GM12878 (cell line): Measurements from ENCODE around the gene ZNF423. TPM values are rescaled to one million over a fixed set of nuclear protein-coding genes. Genes with fewer than 3 reads are reported as not detected.

ENCODE experiments used
- EP300 ChIP-seq, 2 experiments: fragments of 150-350 bp in 1 of 2; IDR thresholded peaks; 2 replicates each; pipeline ENCODE4 v1.6.1; 2011 to 2012; ENCODE audit warnings: low read depth in 2 of 2, low read length in 2 of 2, borderline replicate concordance in 1 of 2, improper control_type of control experiment in 1 of 2, inconsistent platforms in 1 of 2; ENCODE audit not compliant: control insufficient read depth in 1 of 2
- EZH2 ChIP-seq: IDR thresholded peaks from 2 replicates; pipeline ENCODE4 v1.6.1; 2012; ENCODE audit warnings: low read depth, mild to moderate bottlenecking, control low read depth, inconsistent platforms, low read length, borderline replicate concordance; ENCODE audit not compliant: control insufficient read depth
- RCOR1 ChIP-seq: conservative IDR thresholded peaks from 2 replicates; pipeline ENCODE4 v1.6.1; 2012; ENCODE audit warnings: low read depth, low read length, improper control_type of control experiment
- RUNX3 ChIP-seq: IDR thresholded peaks from 2 replicates; pipeline ENCODE4 v1.6.1; 2012; ENCODE audit warnings: low read length, inconsistent platforms
- TBL1XR1 ChIP-seq: IDR thresholded peaks from 2 replicates; pipeline ENCODE4 v1.6.1; 2012; ENCODE audit warnings: low read depth, low read length, improper control_type of control experiment
- ZNF24 ChIP-seq: fragments of 450-650 bp; IDR thresholded peaks from 2 replicates; pipeline ENCODE4 v1.6.1; 2017; ENCODE audit warnings: antibody characterized with exemption, mild to moderate bottlenecking
- polyA plus RNA-seq, 11 experiments: library from polyadenylated mRNA; depleted of rRNA in 4 of 11; unstranded in 6 of 11; stranded (reverse) in 5 of 11; fragments of >200 nt; fragmentation: Nextera tagmentation in 4 of 11; fragmentation: Illumina TruSeq in 1 of 11; extraction: Ambion mirVana in 4 of 11; extraction: Trizol in 1 of 11; gene quantifications; 1 replicate in 1 of 11; 2 replicates in 10 of 11; pipeline versions ENCODE4 v1.2.1 to v1.2.3, GENCODE V29; 2011 to 2016; ENCODE audit warnings: inconsistent platforms in 2 of 11, missing spikeins in 2 of 11, low read depth in 1 of 11
- total RNA-seq, 4 experiments: library from RNA; depleted of rRNA in 3 of 4; stranded (reverse); fragments of >200 nt in 3 of 4; fragmentation: Illumina TruSeq in 1 of 4; extraction: Trizol in 1 of 4; gene quantifications; 2 replicates each; pipeline versions ENCODE4 v1.2.1 to v1.2.3, GENCODE V29; 2013 to 2021
- TF ChIP-seq, protein P1 (sequence below): IDR thresholded peaks from 2 replicates; pipeline ENCODE4 v1.6.1; 2012; ENCODE audit warnings: improper control_type of control experiment, low read depth, low read length; ENCODE audit not compliant: insufficient replicate concordance
- TF ChIP-seq, protein P2 (sequence below): fragments of 450-650 bp; IDR thresholded peaks from 2 replicates; pipeline ENCODE4 v1.6.1; 2018; ENCODE audit warnings: mild to moderate bottlenecking, low read depth, moderate library complexity; ENCODE audit not compliant: partially characterized antibody
- TF ChIP-seq, protein P3 (sequence below): fragments of 450-650 bp; IDR thresholded peaks from 2 replicates; pipeline ENCODE4 v1.6.1; 2017; ENCODE audit warnings: antibody characterized with exemption, mild to moderate bottlenecking, moderate library complexity
- TF ChIP-seq, protein P4 (sequence below): IDR thresholded peaks from 2 replicates; pipeline ENCODE4 v1.6.1; 2011; ENCODE audit warnings: mild to moderate bottlenecking, low read depth, low read length, moderate library complexity; ENCODE audit not compliant: insufficient replicate concordance
- TF ChIP-seq, protein P5 (sequence below): fragments of 450-650 bp; formaldehyde crosslinking; IDR thresholded peaks from 2 replicates; pipeline ENCODE4 v1.5.0; 2022; ENCODE audit warnings: mild to moderate bottlenecking, missing genetic modification characterization

ZNF423 gene
- total and polyA plus RNA-seq, 10 of the 15 experiments (the other 5 are each of a cell fraction or from before 2014, with no cell fraction given) = 0.03 to 0.64 (median 0.10) TPM

DNA sequence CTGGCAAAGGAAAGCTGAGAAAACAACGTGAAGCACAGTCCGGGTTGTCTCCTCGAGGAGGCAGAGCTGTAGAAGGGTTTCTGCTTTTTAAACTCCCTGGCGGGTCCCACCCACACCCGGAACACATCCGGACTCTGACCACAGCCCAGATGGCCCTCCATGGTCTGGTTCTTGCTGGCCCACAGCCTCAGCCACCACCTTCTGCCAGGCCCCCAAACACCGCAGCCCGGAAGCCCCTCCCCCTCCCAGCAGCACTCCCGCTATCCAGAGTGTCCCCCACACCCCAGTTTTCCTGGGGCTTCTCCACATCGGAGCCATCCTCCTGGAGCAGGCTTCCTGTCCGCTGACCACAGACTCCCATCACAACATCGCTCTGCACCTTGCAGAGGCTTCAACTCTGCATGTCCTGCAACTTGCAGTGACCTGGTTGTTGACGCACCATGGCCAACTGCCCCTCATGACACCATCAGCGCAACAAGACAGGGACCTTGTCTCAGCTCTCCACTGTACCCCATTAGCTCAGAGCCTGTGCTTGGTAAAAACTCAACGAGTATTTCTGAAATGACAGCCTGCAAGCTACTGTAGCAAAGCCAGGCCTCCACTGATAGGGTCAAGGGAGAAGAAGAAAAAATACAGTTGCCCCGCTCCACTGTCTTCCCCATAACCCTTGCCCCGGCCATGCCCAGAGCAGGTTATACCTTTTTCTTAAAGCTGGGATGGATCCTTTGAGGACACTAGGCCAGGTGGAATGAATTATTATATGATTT lies 352.5 kb downstream of the ZNF423 start (continued):
- TF ChIP-seq, protein P1, sequence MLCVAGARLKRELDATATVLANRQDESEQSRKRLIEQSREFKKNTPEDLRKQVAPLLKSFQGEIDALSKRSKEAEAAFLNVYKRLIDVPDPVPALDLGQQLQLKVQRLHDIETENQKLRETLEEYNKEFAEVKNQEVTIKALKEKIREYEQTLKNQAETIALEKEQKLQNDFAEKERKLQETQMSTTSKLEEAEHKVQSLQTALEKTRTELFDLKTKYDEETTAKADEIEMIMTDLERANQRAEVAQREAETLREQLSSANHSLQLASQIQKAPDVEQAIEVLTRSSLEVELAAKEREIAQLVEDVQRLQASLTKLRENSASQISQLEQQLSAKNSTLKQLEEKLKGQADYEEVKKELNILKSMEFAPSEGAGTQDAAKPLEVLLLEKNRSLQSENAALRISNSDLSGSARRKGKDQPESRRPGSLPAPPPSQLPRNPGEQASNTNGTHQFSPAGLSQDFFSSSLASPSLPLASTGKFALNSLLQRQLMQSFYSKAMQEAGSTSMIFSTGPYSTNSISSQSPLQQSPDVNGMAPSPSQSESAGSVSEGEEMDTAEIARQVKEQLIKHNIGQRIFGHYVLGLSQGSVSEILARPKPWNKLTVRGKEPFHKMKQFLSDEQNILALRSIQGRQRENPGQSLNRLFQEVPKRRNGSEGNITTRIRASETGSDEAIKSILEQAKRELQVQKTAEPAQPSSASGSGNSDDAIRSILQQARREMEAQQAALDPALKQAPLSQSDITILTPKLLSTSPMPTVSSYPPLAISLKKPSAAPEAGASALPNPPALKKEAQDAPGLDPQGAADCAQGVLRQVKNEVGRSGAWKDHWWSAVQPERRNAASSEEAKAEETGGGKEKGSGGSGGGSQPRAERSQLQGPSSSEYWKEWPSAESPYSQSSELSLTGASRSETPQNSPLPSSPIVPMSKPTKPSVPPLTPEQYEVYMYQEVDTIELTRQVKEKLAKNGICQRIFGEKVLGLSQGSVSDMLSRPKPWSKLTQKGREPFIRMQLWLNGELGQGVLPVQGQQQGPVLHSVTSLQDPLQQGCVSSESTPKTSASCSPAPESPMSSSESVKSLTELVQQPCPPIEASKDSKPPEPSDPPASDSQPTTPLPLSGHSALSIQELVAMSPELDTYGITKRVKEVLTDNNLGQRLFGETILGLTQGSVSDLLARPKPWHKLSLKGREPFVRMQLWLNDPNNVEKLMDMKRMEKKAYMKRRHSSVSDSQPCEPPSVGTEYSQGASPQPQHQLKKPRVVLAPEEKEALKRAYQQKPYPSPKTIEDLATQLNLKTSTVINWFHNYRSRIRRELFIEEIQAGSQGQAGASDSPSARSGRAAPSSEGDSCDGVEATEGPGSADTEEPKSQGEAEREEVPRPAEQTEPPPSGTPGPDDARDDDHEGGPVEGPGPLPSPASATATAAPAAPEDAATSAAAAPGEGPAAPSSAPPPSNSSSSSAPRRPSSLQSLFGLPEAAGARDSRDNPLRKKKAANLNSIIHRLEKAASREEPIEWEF = no peak
- TF ChIP-seq TBL1XR1 (no peak), ZNF24 (no peak), EZH2 (no peak), RCOR1 (no peak), RUNX3 (peak; percentile 48; the same call in 1 of the 2 replicates), EP300 (IDR thresholded peaks at IDR 0.05; ENCODE audit: borderline replicate concordance in 1 of 2, control insufficient read depth in 1 of 2, low read depth in 2 of 2, low read length in 2 of 2) (no peak)
- TF ChIP-seq, protein P2, sequence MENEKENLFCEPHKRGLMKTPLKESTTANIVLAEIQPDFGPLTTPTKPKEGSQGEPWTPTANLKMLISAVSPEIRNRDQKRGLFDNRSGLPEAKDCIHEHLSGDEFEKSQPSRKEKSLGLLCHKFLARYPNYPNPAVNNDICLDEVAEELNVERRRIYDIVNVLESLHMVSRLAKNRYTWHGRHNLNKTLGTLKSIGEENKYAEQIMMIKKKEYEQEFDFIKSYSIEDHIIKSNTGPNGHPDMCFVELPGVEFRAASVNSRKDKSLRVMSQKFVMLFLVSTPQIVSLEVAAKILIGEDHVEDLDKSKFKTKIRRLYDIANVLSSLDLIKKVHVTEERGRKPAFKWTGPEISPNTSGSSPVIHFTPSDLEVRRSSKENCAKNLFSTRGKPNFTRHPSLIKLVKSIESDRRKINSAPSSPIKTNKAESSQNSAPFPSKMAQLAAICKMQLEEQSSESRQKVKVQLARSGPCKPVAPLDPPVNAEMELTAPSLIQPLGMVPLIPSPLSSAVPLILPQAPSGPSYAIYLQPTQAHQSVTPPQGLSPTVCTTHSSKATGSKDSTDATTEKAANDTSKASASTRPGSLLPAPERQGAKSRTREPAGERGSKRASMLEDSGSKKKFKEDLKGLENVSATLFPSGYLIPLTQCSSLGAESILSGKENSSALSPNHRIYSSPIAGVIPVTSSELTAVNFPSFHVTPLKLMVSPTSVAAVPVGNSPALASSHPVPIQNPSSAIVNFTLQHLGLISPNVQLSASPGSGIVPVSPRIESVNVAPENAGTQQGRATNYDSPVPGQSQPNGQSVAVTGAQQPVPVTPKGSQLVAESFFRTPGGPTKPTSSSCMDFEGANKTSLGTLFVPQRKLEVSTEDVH = no peak
- TF ChIP-seq, protein P3, sequence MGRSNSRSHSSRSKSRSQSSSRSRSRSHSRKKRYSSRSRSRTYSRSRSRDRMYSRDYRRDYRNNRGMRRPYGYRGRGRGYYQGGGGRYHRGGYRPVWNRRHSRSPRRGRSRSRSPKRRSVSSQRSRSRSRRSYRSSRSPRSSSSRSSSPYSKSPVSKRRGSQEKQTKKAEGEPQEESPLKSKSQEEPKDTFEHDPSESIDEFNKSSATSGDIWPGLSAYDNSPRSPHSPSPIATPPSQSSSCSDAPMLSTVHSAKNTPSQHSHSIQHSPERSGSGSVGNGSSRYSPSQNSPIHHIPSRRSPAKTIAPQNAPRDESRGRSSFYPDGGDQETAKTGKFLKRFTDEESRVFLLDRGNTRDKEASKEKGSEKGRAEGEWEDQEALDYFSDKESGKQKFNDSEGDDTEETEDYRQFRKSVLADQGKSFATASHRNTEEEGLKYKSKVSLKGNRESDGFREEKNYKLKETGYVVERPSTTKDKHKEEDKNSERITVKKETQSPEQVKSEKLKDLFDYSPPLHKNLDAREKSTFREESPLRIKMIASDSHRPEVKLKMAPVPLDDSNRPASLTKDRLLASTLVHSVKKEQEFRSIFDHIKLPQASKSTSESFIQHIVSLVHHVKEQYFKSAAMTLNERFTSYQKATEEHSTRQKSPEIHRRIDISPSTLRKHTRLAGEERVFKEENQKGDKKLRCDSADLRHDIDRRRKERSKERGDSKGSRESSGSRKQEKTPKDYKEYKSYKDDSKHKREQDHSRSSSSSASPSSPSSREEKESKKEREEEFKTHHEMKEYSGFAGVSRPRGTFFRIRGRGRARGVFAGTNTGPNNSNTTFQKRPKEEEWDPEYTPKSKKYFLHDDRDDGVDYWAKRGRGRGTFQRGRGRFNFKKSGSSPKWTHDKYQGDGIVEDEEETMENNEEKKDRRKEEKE = no peak
- TF ChIP-seq, protein P4, sequence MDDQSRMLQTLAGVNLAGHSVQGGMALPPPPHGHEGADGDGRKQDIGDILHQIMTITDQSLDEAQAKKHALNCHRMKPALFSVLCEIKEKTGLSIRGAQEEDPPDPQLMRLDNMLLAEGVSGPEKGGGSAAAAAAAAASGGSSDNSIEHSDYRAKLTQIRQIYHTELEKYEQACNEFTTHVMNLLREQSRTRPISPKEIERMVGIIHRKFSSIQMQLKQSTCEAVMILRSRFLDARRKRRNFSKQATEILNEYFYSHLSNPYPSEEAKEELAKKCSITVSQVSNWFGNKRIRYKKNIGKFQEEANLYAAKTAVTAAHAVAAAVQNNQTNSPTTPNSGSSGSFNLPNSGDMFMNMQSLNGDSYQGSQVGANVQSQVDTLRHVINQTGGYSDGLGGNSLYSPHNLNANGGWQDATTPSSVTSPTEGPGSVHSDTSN = no peak
- TF ChIP-seq, protein P5, sequence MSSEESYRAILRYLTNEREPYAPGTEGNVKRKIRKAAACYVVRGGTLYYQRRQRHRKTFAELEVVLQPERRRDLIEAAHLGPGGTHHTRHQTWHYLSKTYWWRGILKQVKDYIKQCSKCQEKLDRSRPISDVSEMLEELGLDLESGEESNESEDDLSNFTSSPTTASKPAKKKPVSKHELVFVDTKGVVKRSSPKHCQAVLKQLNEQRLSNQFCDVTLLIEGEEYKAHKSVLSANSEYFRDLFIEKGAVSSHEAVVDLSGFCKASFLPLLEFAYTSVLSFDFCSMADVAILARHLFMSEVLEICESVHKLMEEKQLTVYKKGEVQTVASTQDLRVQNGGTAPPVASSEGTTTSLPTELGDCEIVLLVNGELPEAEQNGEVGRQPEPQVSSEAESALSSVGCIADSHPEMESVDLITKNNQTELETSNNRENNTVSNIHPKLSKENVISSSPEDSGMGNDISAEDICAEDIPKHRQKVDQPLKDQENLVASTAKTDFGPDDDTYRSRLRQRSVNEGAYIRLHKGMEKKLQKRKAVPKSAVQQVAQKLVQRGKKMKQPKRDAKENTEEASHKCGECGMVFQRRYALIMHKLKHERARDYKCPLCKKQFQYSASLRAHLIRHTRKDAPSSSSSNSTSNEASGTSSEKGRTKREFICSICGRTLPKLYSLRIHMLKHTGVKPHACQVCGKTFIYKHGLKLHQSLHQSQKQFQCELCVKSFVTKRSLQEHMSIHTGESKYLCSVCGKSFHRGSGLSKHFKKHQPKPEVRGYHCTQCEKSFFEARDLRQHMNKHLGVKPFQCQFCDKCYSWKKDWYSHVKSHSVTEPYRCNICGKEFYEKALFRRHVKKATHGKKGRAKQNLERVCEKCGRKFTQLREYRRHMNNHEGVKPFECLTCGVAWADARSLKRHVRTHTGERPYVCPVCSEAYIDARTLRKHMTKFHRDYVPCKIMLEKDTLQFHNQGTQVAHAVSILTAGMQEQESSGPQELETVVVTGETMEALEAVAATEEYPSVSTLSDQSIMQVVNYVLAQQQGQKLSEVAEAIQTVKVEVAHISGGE (CRISPR knock-in tag) = no peak
